Measurements from ENCODE around the gene CBX2. TPM values are rescaled to one million over a fixed set of nuclear protein-coding genes. Genes with fewer than 3 reads are reported as not detected.
A peak's percentile ranks its signal among the peaks of the same experiment; 100 is the strongest.

The CBX2 gene
- total RNA-seq, 1 donor from 2014 or later: 4.6 TPM

DNA sequence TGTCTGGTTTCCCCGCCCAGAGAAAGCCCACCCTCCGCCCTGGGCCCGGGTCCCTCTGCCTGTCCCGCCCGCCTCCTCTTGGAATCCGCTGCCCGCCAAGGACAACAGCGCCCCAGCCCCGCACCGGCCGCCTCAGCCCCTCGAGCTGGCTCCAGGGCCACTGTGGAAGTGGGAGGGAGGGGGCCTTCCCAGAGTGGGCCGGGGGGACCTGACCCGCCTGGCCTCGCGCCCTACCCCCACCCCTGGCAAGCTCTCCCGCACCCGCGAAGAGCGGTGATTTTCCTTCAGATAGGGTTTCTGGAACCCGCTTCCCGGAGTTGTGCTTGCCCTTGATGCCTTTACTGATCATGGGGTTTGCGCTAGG is 21.2 kb downstream of the CBX2 start:
- no peak for DNase-seq (ENCODE audit: low read depth in 2 of 2)

DNA sequence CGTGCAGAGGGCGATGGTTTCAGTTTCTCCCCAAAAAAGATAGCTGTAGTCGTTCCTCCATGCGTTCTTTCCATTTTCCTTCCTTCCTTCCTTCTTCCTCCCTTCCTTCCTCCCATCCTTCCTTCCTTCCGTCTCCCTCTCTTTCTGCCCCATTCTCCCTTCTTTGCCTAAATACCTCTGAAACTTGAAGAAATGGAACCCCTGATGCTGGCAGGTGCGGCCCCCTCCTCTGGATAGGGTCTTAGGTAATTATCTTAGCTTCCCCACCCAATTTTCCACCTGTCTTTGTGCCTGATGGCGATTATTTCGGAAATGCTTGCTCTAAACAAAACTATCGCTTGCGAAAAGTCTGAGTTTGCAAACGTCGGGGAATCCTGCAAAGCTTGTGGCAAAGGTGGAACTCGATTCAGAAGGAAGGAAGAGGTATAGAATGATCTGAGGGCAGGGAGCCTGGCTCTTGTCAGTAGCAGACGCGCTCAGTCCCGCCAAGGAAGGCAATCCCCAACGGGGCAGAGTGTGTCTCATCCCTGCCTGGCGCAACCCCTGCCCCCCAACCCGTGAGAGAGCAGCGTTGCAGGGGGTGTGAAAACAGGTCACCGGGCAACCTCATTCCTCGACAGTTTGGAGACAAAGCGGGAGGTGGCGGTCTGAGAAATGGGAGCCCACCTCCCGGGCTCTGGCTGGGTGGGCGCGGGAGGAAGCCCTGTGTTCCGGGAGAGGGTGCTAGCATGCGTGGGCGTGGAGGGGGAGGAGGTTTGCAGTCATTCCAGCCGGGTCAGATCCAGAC is 21.8 kb downstream of the CBX2 start:
- no peak for DNase-seq (ENCODE audit: low read depth in 2 of 2)

GRCh38 chr17:79800325-79801155 is 22.6 kb downstream of the CBX2 start:
- no peak for DNase-seq (ENCODE audit: low read depth in 2 of 2)

DNA sequence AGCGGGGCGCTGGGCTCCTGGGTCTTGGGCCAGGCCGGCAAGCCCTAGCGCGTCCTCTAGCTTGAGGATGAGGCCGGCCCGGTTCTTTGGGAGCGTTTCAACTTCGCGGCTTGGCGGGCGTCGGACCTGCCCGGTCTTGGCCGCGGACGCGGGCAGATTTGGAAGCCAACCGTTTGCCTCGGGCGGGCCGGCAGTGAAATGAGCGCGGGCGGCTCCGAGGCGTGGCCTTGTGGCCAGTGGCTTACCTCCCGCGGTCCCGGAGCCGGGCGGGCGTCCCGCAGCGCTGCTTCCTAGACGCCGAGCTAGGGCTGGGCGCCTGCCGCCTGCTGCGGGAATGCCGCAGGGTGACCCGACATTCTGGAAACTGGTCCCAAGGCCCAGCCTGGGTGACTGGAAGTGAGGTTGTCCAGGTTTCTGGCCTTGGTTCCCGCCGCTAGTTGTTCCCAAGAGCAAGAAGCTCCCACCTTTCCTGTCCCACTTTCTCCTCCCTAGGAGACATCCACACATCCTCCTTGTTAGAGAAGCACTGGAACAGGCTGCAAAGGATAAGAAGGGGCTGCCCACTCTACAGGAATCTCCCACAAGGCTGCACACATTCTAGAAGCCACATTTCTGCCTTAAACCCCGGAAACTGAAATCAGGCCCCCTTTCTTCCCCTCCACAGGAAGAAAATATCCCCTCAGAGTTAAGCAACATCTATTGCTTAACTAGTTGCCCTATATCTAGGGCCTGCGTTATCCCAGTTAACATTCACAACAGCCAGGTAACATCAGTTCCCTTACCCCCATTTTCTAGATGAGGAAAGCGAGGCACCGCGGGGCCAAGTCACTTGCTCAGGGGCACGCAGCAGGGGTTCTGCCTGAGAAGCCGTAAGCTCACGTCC is 23.4 kb downstream of the CBX2 start:
- DNase-seq (ENCODE audit: low read depth in 2 of 2): no peak

DNA sequence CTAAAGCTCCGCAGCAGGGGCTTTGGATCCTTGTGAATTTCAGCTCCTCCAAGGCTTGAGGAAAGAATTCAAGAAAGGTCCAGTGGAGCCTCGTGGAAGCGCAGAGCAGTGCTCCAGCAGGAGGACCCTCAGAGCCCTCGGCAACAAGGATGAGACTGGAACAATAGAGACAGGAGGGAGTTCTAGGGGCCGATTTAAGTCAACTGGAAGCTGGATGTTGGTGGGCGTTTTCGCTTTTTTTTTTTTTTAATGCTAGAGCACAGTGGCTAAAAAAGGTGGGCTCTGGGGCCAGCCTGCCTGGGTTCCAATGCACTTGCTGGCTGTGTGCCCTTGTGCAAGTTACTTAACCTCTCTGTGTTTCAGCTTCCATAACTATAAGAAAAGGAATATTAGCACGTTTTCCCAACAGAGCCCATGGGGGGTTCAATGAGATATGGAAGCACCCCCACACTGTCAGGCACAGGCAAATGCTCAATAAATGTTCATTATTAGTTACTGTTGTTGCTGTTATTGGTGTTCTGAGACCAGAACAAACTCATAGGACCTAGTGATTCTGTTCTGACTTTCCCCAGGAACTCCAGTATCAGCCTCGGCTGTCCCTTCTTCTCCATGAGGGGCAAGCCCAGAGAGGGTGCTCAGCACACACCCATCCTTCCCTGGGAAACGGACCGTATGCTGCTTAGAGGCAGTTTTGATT is 24.2 kb downstream of the CBX2 start:
- no peak for DNase-seq (ENCODE audit: low read depth in 2 of 2)

- no peak for DNase-seq (ENCODE audit: low read depth in 2 of 2)
Observed at GRCh38 chr17:79802736-79803420, 24.9 kb downstream of the CBX2 start.

- no peak for DNase-seq (ENCODE audit: low read depth in 2 of 2)
Observed at GRCh38 chr17:79803421-79803996, 25.6 kb downstream of the CBX2 start.

DNA sequence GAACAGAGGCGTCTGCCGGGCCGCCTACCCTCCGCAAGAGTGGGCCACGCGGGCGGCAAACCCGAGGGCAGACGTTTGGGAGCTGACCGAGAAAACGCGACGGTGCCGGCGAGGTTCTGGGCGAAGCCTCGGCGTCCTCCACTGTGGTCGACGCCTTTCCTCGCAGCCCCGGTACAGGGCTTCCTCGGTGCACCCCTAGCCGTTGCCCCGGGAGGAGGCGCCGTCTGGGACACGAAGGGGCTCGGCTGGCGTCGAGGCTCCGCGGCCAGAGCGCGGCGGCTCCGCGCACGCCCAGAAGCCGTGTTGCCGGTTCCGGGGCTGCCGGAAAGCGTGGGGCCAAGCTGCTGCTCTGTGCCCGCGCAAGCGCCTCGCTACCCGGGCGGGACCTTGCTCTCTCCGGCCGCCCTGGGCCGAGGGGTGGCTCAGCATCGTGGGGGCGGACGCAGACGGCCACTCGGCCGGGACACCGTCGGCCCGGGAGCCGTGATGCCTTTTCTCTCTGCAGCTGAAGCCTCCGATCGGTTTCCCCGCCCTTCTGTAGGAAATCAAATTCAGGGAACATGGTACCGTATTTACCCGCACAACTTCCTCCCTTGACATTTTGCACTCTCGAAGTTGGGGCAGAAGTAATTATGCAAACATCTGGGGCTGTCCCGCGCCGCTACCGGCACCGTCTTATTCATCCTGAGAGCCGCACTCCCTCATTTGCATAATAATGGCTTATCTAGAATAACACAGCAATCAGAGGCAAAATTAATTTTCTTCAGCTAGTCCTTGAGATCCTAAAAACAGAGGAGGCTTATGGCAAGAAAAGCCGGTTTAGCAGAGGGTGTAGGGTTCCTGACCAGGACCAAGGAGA is 26.3 kb downstream of the CBX2 start:
- no peak for DNase-seq (ENCODE audit: low read depth in 2 of 2)

- no peak for DNase-seq (ENCODE audit: low read depth in 2 of 2)
Observed at GRCh38 chr17:79804856-79805696, 27.1 kb downstream of the CBX2 start.

GRCh38 chr17:79806446-79806760 is 28.5 kb downstream of the CBX2 start:
- DNase-seq (ENCODE audit: low read depth in 2 of 2): no peak

GRCh38 chr17:79806863-79807720 is 29.1 kb downstream of the CBX2 start:
- no peak for DNase-seq (ENCODE audit: low read depth in 2 of 2)

- DNase-seq (ENCODE audit: low read depth in 2 of 2): peak; percentile 33 to 41
Observed at GRCh38 chr17:79808763-79809529, 31.0 kb downstream of the CBX2 start.

DNA sequence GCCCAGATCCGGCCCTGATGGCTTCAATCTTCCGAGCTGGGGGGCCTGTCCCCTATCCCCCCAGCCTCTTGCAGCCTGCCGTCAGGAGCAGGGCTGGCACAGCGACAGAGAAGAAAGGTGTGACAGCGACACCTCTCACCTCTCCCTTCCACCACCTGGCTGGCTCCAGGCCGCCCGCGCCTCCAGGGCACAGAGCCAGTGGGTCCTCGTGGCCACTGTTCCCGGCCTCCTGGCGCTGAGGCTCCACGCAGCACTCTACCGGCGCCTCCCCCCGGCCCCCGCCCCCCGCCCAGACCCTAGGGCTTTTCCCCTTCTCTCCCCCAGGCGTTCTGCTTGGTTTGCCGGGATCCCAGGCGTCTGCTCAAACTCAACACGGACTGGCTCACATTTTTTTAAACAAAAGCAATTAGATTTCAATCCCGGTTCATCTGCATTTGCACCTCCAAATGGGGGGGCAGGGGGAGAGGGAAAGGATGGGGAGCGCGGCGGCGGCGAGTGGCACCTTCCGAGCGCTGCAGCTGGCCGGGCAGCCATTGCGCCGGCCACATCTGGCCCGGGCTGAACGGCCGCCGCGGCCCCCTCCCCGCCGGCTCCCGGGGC is 31.7 kb downstream of the CBX2 start:
- no peak for DNase-seq (ENCODE audit: low read depth in 2 of 2)

- DNase-seq (ENCODE audit: low read depth in 2 of 2): peak; percentile 79 to 89
Observed at GRCh38 chr17:79810130-79811010, 32.4 kb downstream of the CBX2 start.
